GM15510 (cell line): ENCODE data around the gene IFT27.

Experiments
- POLR2A ChIP-seq: IDR thresholded peaks from 3 replicates; pipeline ENCODE4 v1.6.1; 2011; ENCODE audit warnings: borderline replicate concordance; ENCODE audit not compliant: insufficient read length; ENCODE audit errors: extremely low read depth

IFT27 gene

GRCh38 chr22:36744413-36744765, 31.5 kb downstream of the IFT27 start:
- TF ChIP-seq POLR2A: no peak

GRCh38 chr22:36743591-36744412, 32.1 kb downstream of the IFT27 start:
- no peak for TF ChIP-seq POLR2A

DNA sequence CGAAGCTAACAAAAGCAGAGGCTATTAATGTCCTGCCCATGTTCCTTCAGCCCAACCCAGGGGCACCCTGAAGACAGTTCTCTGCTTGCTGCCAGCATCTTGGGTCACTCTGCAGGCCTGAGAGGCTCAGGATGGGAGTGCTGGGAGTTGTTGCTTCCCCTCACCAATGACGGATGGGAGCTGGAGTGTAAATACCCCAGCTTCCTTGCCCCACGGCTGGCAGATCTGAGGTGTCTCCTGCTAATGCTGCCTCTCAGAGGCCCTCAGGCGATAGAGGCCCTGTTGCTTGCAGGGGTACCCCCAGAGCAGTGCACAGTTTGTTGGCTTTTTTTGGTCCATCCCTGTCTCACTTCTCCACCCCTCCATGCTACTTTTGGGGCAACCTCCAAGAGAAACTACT, 32.9 kb downstream of the IFT27 start:
- no peak for TF ChIP-seq POLR2A

- no peak for TF ChIP-seq POLR2A
Observed at GRCh38 chr22:36741968-36742367, 34.0 kb downstream of the IFT27 start.

- TF ChIP-seq POLR2A: no peak
Observed at GRCh38 chr22:36741204-36741793, 34.6 kb downstream of the IFT27 start.

GRCh38 chr22:36740716-36741115, 35.2 kb downstream of the IFT27 start:
- no peak for TF ChIP-seq POLR2A

DNA sequence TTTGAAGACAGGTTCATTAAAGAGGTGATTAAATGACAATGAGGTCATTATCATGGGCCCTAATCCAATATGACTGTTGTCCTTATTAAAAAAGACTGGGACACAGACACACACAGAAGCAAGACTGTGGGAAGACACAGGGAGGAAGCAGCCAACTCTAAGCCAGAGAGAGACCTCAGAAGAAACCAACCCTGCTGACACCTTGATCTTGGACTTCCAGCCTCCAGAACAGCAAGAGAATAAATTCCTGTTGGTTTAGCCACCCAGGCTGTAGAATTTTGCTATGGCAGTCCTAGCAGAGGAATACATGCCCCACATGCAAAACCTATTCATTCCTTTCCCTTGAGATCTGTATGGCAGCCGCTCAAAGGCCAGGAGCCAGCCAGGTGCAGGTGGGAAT, 36.7 kb downstream of the IFT27 start:
- no peak for TF ChIP-seq POLR2A

DNA sequence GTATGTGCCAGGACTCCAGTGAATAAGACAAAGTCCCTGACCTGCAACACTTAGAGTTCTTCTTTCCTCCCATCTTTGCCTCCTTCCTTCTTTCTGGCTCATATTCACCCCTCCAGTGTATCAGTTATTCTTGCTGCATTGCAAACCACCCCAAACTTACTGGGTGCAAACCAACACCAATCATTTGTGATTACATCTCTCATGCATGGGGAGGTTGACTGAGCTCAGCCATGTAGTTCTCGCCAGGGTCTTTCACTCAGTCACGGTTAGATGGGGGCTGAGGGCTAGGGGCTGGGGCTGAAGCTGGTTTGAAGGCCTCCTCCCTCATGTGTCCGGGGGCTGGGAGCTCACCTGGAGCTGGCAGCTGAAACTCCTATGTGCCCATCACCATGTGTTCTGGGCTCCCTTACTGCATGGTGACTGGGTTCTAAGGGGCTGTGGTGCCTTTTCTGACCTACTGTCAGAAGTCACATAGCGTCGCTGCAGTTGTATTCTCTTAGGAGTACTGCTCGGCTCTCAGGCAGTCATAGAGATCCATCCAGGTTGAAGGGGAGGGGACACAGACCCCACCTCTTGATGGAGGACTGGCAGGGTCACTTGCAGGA, 37.4 kb downstream of the IFT27 start:
- TF ChIP-seq POLR2A: no peak

DNA sequence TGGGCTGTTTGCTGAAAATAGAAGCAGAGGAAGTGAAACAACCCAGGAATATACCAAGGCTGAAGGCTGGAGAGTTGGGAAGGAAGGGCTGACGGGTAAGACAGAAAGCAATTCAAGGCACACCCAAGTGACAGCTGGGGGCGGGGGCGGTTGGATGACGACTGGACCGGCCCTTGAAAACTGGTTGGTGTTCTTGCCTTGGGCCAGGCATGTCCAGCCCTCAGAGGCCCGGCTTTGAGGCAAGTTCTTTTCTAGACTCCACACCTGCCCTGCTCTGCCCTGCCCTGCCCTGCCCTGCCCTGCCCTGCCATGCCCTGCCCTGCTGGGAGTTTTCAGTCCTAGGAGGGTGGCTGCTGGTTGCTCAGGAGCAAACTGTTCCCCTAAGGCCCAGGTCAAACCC, 38.1 kb downstream of the IFT27 start:
- no peak for TF ChIP-seq POLR2A

DNA sequence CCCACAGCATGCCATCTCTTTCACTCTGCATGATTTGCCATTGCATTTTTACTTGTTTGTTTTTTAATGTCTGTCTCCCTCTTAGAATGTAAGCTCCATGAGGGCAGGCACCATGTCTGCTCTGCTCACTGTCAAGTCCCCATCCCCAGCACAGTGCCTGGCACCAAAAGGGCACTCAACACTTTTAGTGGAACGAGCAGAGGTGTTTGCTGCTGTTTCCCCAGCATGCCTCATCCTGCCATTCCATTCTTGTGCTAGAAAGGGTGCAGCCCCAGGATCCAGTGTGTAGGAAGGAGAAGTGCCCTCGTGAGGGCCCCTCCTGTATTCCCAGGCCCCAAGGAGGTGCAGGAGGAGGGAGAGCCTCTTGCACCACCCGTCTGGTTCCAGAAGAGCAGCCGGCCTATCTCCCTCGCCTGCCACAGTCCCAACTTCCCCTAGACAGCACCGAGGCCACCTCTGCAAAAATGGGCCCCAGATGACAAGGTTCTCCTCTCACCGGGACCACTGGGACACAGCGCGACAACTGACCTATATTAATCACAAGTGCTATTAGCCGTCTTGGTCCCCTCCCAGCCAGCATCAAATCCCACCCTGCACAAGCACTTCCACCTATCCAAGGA, 39.1 kb downstream of the IFT27 start:
- no peak for TF ChIP-seq POLR2A

DNA sequence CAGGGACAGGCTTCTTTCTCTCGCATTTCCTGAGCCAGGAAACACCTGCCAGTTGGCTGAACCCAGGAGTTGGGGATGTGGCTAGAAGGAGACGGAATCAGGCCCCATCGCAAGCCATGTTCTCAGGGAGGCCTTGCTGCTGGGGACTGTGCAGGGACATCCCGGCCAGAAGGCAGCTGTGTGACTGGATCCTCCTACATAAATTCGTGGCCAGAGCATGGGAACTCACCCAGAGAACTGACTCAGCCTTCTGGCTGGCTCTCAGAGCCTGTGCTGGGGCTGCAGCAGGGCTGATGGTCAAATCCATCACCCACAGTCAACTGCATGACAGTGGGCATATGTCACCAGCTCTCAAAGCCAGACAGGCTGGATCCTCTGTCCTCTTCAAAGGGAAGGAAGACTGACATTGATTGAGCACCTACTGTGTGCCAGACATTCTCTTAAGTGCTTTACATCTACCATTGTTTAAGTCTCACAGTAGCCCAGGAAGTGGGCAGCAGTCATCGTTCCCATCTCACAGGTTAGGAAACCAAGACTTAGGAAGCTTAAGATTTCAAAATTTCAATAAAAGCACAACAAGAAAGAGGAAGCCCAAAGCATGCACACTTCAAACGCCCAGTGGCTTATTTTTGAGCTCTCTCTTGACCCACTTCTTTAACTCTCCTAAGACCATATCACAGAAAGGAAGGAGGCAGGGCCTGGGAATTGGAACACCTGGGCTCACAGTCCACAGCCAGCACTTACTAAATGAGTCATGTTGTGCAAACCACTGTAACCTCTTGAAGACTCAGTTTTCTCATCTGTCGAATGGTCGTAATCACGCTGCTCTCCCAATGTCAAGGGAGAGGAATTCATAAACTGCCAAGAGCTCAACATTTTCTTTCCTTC, 41.5 kb downstream of the IFT27 start:
- no peak for TF ChIP-seq POLR2A

GRCh38 chr22:36733271-36733670, 42.6 kb downstream of the IFT27 start:
- no peak for TF ChIP-seq POLR2A

GRCh38 chr22:36732609-36733008, 43.3 kb downstream of the IFT27 start:
- no peak for TF ChIP-seq POLR2A

DNA sequence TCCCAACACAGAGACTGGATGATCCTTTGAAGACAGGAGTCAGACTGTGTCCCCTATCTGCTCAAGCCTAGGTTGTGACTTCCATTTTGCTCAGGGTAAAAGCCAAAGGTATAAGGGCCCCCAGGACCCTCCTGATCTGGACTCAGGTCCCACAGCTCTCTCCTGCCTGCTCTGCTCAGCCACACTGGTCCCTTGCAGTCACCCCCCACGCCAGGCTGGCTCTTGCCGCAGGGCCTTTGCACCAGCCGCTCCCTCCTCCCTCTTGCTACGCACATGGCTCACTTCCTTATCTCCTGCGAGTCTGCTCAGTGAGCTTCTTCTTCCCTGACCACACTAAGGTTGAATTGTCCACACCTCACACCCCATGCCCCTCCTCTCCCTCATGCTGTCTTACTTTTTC, 44.0 kb downstream of the IFT27 start:
- no peak for TF ChIP-seq POLR2A

- TF ChIP-seq POLR2A: no peak
Observed at GRCh38 chr22:36730176-36730858, 45.6 kb downstream of the IFT27 start.

- TF ChIP-seq POLR2A: no peak
Observed at GRCh38 chr22:36729321-36729720, 46.6 kb downstream of the IFT27 start.
